ENCODE results near the gene PRPSAP2.
"Not testable (repeated sequence)": the region's sequence is repeated elsewhere in the genome, so short reads cannot be mapped to it uniquely, and the experiment has no call there.

Gene PRPSAP2

DNA sequence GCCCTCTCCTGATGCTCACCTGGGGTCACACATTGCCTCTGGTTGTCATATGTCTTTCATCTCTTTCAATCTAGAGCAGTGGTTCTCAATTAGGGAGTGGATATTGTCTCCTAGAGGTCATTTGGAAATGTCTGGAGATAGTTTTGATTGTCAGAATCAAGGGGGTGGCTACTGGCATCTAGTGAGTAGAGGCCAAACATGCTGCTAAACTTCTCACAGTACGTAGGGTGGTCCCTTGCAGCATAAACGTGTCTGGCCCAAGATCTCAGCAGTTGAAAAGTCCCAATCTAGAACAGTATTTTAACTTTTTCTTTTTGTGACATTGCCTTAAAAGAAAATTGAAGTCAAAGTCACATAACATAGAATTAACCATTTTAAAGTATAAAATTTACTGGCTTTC lies 63.6 kb downstream of the PRPSAP2 start:
- 100% methylated on average over 1 of the region's 2 CpGs for WGBS
- Histone ChIP-seq H3K9me3 (ENCODE audit: control insufficient read depth, low read length) (no peaks in the 10 kb centered on the region), H2BK15ac (ENCODE audit: low read depth, poor library complexity, severe bottlenecking) (no peak overlapping the region), H3K4me1 (ENCODE audit: control insufficient read depth, insufficient read depth, low read depth, low read length) (peaks cover 8% of the 10 kb centered on the region), H3K27me3 (ENCODE audit: control insufficient read depth in 1 of 2, insufficient read depth in 1 of 2, low read length in 2 of 2) (no peaks in the 10 kb centered on the region), H2AK5ac (ENCODE audit: low read length, severe bottlenecking) (peak overlapping the region; percentile 92), H4K91ac (ENCODE audit: low read length) (no peak overlapping the region), H3K18ac (ENCODE audit: low read depth in 1 of 2, low read length in 2 of 2) (no peak overlapping the region), H3K4me3 (ENCODE audit: insufficient read depth in 1 of 2, low read depth in 1 of 2, low read length in 2 of 2) (no peak overlapping the region), H3K14ac (ENCODE audit: low read length in 2 of 2) (no peak overlapping the region), H3K23ac (ENCODE audit: low read length in 2 of 2) (no peak overlapping the region), H3K4ac (ENCODE audit: low read depth in 1 of 2, low read length in 2 of 2) (no peak overlapping the region), H4K8ac (ENCODE audit: low read length) (no peak overlapping the region), H3K79me1 (replicated peaks; ENCODE audit: low read length, poor library complexity, severe bottlenecking) (peaks cover 23% of the 10 kb centered on the region), H2BK5ac (ENCODE audit: low read depth, low read length, poor library complexity, severe bottlenecking) (no peak overlapping the region), H3K27ac (ENCODE audit: low read length, poor library complexity, severe bottlenecking) (peak overlapping the region; percentile 50), H2BK12ac (ENCODE audit: low read length in 2 of 2) (no peak overlapping the region), H3K4me2 (ENCODE audit: low read length, poor library complexity, severe bottlenecking) (peak overlapping the region; percentile 17), H3K9ac (ENCODE audit: low read length) (no peak overlapping the region), H2AFZ (ENCODE audit: low read depth, low read length) (no peak overlapping the region), H2BK120ac (ENCODE audit: low read depth, low read length) (no peak overlapping the region), H3K36me3 (ENCODE audit: control insufficient read depth in 1 of 2, insufficient read depth in 2 of 2, low read depth in 1 of 2, low read length in 2 of 2) (peaks cover 15 to 18% of the 10 kb centered on the region in 2 experiments)
- DNase-seq: no peak

GRCh38 chr17:18921912-18922451 lies 64.1 kb downstream of the PRPSAP2 start:
- Histone ChIP-seq H3K4me2 (ENCODE audit: low read length, poor library complexity, severe bottlenecking) (no peak overlapping the region), H3K4me3 (ENCODE audit: insufficient read depth in 1 of 2, low read depth in 1 of 2, low read length in 2 of 2) (no peak overlapping the region), H3K4me1 (ENCODE audit: control insufficient read depth, insufficient read depth, low read depth, low read length) (peaks cover 8% of the 10 kb centered on the region), H2BK5ac (ENCODE audit: low read depth, low read length, poor library complexity, severe bottlenecking) (no peak overlapping the region), H3K36me3 (ENCODE audit: control insufficient read depth in 1 of 2, insufficient read depth in 2 of 2, low read depth in 1 of 2, low read length in 2 of 2) (peaks cover 18 to 19% of the 10 kb centered on the region in 2 experiments), H2BK15ac (ENCODE audit: low read depth, poor library complexity, severe bottlenecking) (no peak overlapping the region), H4K8ac (ENCODE audit: low read length) (no peak overlapping the region), H3K79me1 (replicated peaks; ENCODE audit: low read length, poor library complexity, severe bottlenecking) (peaks cover 27% of the 10 kb centered on the region), H4K91ac (ENCODE audit: low read length) (no peak overlapping the region), H2AFZ (ENCODE audit: low read depth, low read length) (no peak overlapping the region), H3K27ac (ENCODE audit: low read length, poor library complexity, severe bottlenecking) (peak overlapping the region; percentile 50), H3K9me3 (ENCODE audit: control insufficient read depth, low read length) (no peaks in the 10 kb centered on the region), H3K4ac (ENCODE audit: low read depth in 1 of 2, low read length in 2 of 2) (no peak overlapping the region), H2BK12ac (ENCODE audit: low read length in 2 of 2) (no peak overlapping the region), H3K14ac (ENCODE audit: low read length in 2 of 2) (no peak overlapping the region), H3K18ac (ENCODE audit: low read depth in 1 of 2, low read length in 2 of 2) (no peak overlapping the region), H3K23ac (ENCODE audit: low read length in 2 of 2) (no peak overlapping the region), H2BK120ac (ENCODE audit: low read depth, low read length) (no peak overlapping the region), H3K9ac (ENCODE audit: low read length) (no peak overlapping the region), H2AK5ac (ENCODE audit: low read length, severe bottlenecking) (no peak overlapping the region), H3K27me3 (ENCODE audit: control insufficient read depth in 1 of 2, insufficient read depth in 1 of 2, low read length in 2 of 2) (no peaks in the 10 kb centered on the region)
- 89% methylated on average over 4 of the region's 4 CpGs for WGBS
- DNase-seq: no peak

- not testable (repeated sequence) for H3K18ac ChIP-seq (ENCODE audit: low read depth in 1 of 2, low read length in 2 of 2); DNase-seq; H3K4me3 ChIP-seq (ENCODE audit: insufficient read depth in 1 of 2, low read depth in 1 of 2, low read length in 2 of 2); H4K91ac ChIP-seq (ENCODE audit: low read length); H3K9ac ChIP-seq (ENCODE audit: low read length); H3K9me3 ChIP-seq (ENCODE audit: control insufficient read depth, low read length); H3K4ac ChIP-seq (ENCODE audit: low read depth in 1 of 2, low read length in 2 of 2); H4K8ac ChIP-seq (ENCODE audit: low read length); H2BK5ac ChIP-seq (ENCODE audit: low read depth, low read length, poor library complexity, severe bottlenecking); H3K4me1 ChIP-seq (ENCODE audit: control insufficient read depth, insufficient read depth, low read depth, low read length); H2BK120ac ChIP-seq (ENCODE audit: low read depth, low read length); H3K14ac ChIP-seq (ENCODE audit: low read length in 2 of 2); H2AK5ac ChIP-seq (ENCODE audit: low read length, severe bottlenecking); H2BK12ac ChIP-seq (ENCODE audit: low read length in 2 of 2); H3K27me3 ChIP-seq (ENCODE audit: control insufficient read depth in 1 of 2, insufficient read depth in 1 of 2, low read length in 2 of 2); H3K4me2 ChIP-seq (ENCODE audit: low read length, poor library complexity, severe bottlenecking); H2BK15ac ChIP-seq (ENCODE audit: low read depth, poor library complexity, severe bottlenecking); H2AFZ ChIP-seq (ENCODE audit: low read depth, low read length); H3K23ac ChIP-seq (ENCODE audit: low read length in 2 of 2)
- Histone ChIP-seq H3K27ac (ENCODE audit: low read length, poor library complexity, severe bottlenecking) (peak overlapping the region; percentile 69), H3K36me3 (ENCODE audit: control insufficient read depth in 1 of 2, insufficient read depth in 2 of 2, low read depth in 1 of 2, low read length in 2 of 2) (peaks cover 18 to 19% of the 10 kb centered on the region in 2 experiments), H3K79me1 (replicated peaks; ENCODE audit: low read length, poor library complexity, severe bottlenecking) (peaks cover 29% of the 10 kb centered on the region)
- WGBS: 100% methylated on average over 3 of the region's 7 CpGs
These were observed 64.7 kb downstream of the PRPSAP2 start for GRCh38 chr17:18922596-18922995.

DNA sequence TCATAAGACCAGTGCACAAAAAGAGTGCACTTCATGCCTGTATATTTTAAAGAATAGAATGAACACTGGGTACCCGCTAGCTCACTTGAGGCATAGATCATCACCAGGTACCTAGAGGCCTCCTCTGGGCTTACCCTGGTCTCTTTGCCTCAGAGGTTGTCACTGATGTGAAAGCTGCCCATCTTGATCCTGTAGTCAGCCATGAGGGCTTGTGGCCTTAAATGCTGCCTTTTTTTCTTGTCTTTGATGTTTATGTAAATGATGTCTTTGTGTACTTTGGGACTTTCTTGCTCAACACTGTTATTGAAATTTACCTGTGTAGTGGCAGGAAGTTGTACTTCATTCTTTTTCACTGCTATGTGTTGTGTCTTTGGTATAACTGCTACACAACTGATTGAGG lies 67.3 kb downstream of the PRPSAP2 start:
- Histone ChIP-seq H3K9me3 (ENCODE audit: control insufficient read depth, low read length) (no peaks in the 10 kb centered on the region), H3K4me1 (ENCODE audit: control insufficient read depth, insufficient read depth, low read depth, low read length) (peaks cover 7% of the 10 kb centered on the region), H3K9ac (ENCODE audit: low read length) (no peak overlapping the region), H3K36me3 (ENCODE audit: control insufficient read depth in 1 of 2, insufficient read depth in 2 of 2, low read depth in 1 of 2, low read length in 2 of 2) (peaks cover 18 to 30% of the 10 kb centered on the region in 2 experiments), H3K18ac (ENCODE audit: low read depth in 1 of 2, low read length in 2 of 2) (no peak overlapping the region), H3K27ac (ENCODE audit: low read length, poor library complexity, severe bottlenecking) (no peak overlapping the region), H2BK15ac (ENCODE audit: low read depth, poor library complexity, severe bottlenecking) (no peak overlapping the region), H2BK5ac (ENCODE audit: low read depth, low read length, poor library complexity, severe bottlenecking) (no peak overlapping the region), H3K79me1 (replicated peaks; ENCODE audit: low read length, poor library complexity, severe bottlenecking) (peaks cover 26% of the 10 kb centered on the region), H2BK12ac (ENCODE audit: low read length in 2 of 2) (no peak overlapping the region), H2AK5ac (ENCODE audit: low read length, severe bottlenecking) (no peak overlapping the region), H3K23ac (ENCODE audit: low read length in 2 of 2) (no peak overlapping the region), H3K4me2 (ENCODE audit: low read length, poor library complexity, severe bottlenecking) (no peak overlapping the region), H4K8ac (ENCODE audit: low read length) (no peak overlapping the region), H2AFZ (ENCODE audit: low read depth, low read length) (no peak overlapping the region), H3K27me3 (ENCODE audit: control insufficient read depth in 1 of 2, insufficient read depth in 1 of 2, low read length in 2 of 2) (no peaks in the 10 kb centered on the region), H3K4me3 (ENCODE audit: insufficient read depth in 1 of 2, low read depth in 1 of 2, low read length in 2 of 2) (no peak overlapping the region), H3K4ac (ENCODE audit: low read depth in 1 of 2, low read length in 2 of 2) (no peak overlapping the region), H4K91ac (ENCODE audit: low read length) (no peak overlapping the region), H2BK120ac (ENCODE audit: low read depth, low read length) (no peak overlapping the region), H3K14ac (ENCODE audit: low read length in 2 of 2) (no peak overlapping the region)
- DNase-seq: no peak
- 100% methylated on average over 1 of the region's 1 CpG for WGBS

Data from mesenchymal stem cell (in vitro differentiated cells and primary cell).